HG03095 (cell line): Measurements from ENCODE around the gene EGFR.

Experiments used
- ATAC-seq: cut with Tn5 transposase; IDR thresholded peaks from one replicate; pipeline ENCODE4 v1.9.1; 2021; ENCODE audit warnings: moderate library complexity; ENCODE audit not compliant: unreplicated experiment

The EGFR gene

DNA sequence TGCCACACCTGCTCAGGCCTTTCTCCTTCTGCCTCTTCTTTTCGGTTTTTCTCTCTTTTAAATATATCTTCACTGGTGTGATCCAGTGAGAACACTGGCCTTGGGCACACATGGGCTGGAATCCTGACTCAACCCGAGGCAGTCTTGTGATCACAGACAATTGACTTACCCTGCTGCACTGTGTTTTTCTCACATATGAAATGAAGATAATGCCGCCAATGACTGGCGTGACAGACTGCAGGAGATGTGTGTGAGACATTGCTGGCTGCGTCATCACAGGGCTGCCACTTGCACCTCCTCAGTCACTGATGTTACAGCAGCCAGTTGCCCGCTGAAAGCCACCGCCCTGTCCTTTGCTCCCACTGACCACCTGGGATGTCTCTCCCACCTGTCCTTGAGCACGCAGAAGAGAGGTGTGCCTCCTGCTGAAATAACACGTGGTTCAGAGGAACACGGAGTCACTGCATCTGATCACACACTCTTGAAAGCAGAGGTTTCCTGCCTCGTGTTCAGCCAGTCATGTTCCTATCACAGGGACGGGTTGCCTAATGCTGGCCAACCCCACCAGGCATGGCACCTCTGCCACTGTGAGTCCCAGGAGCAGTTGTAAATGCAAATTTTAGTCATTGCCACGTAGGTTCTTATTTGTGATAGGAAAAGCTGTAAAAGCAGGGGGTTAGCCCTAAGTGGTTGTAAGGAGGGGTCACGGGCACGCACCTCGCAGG lies 221.8 kb downstream of the EGFR start:
- no peak for ATAC-seq

DNA sequence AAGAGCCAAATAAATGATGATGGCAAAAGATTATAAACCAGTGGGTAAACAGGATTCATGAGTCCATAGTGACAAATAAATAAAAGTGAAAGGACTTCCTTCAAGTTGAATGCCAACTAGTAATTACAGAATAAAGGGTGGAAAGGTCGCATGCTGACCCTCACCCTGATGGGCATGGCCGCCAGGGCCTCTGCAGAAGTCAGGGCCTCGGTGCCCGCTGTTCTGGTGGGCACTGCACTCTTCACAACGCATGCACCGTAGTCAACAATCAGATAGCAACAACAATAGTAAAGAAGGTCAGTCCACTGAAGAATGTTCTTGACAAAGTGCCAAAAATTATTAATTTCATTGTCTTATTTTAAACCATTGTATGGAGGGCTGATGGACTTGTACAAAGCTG lies 223.1 kb downstream of the EGFR start:
- ATAC-seq = no peak

DNA sequence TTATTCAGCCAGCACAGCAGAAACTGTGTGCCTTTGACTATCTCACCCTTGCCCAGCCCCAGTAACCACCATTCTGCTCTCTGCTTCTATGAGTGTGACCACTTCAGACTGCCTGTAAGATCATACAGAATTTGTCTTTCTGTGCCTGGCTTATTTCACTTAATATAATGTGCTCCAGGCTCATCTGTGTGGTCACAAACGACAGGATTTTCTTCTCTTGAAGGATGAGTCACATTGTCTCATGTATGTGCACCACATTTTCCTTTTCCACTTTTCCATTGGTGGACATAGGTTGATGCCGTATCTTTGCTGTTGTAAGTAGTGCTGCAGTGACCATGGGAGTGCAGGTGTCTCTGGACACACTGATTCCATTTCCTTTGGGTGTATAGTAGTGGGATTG lies 223.8 kb downstream of the EGFR start:
- ATAC-seq = no peak

DNA sequence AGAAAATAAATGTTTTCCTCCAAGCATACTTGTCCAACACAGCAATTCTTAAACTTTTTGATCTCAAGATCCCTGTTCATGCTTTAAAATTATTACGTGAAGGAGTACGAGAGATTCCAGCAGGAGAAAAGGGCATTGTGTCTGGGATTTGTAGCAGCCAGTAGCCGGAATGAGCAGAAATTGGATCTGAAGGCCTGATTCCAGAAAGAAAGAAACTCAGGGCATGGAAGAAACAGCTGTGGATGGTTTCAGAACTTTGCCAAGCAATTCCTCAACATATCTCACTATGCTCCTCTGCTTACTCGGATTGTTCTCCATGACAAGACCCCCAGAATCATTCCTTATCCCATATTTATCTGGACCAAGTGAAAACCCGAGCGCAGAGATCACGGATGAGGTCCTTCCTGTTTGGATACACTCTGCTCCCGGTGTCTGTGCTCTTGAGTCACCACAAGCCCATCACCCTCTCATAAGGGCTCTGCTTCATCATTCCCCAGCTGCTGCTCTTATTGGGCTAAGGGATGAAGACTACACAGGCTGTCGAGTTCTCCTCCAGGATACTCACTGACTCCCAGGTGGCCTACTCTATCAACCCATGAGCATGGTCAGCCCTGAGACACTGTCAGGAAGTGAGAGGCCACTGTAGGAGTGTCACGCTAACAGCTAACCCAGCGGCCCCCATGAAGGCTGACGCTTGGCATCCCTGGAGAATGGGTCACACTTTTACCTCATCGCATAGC lies 225.4 kb downstream of the EGFR start:
- ATAC-seq = no peak

DNA sequence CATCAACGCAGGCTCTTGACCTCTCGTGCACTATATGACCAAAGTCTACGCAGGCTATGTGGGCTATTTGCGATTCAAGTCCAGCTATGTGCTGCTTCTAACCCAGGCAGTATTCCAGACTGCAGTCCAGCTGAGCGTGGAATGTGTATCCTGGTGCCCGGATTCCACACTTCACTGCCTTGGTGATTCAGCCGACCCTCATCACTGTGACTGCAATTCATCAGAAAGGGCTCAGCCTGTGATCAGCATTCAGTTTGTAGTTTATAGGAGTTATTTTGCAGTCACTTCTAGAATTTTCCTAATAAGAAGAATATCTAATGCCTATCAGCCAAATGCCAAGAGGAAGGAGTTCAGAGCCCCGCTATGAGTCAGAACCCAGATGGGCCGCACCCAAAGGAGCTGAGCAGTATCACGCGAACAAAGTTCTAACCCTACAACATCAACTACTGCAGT lies 226.5 kb downstream of the EGFR start:
- no peak for ATAC-seq

DNA sequence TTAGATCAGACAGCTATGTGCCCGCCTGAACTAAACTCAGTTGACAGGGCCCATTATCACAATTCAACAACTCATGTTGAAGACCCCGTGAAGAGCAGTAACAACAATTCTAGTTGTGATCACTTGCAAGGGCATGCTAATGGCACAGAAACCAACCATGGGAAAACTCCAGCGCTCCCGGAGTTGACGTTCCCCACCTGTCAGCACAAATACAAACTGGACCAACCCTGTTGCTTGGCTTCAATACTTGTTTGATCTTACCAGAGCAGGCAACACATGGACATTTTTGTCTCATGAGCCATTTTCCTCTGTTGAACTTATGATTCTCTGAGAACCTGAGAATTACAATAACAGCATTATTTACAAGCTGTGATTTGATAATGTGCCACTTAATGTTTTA lies 227.4 kb downstream of the EGFR start:
- no peak for ATAC-seq

DNA sequence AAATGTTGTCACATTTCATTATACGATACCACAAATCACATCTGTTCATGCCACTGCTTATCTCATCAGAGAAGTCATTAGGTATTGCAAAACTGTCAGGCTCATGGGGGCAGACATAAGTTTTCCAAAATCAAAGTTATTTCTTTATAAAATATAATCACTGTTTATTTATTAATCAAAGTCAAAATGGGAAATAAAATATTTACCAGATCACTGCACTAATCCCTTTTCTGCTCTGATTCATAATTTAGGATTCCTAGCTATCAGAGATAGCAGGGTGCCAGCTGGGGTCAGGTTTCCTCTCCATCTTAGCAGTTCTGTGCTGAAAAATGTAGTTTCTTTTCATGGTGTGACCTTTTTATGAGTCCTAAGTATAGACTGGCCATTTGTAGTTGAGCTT lies 228.6 kb downstream of the EGFR start:
- ATAC-seq = no peak

DNA sequence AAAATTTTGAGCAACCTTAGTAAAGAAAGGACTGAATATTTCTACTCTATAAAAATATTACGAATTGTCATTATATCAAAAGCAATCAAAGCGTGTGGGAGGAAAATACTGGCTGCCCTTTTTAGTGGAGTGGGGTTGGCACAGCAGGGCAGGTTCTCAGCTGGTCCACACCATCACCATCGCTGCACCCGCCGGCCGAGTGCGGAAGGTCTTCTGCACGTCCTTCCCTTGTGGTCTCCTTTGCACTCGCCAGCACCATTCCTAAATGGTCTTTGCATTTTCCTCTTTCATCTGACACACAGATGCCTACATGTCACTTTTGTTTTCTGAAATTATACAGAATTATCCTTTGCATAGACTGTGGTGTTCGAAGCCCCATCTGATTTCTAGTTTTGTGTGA lies 229.7 kb downstream of the EGFR start:
- ATAC-seq = no peak

DNA sequence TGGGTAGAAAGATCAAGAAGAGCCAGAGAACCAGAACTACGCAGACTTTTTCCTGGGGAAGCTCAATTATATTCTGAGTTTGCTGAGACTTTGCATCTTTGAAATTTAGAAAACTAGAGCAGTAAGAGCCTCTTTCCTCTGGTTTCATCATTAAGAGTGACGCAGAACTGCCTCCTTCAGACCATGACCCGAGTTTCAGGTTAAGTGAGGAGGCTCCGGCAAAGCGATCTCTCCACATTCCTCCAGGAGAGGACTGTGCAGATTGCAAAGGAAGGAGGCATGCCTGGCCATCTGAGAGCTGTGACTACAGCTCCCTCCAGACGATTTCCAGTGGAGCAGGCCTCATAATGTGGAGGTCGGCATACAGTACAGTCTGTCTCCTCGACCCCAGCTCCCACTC lies 230.5 kb downstream of the EGFR start:
- no peak for ATAC-seq

DNA sequence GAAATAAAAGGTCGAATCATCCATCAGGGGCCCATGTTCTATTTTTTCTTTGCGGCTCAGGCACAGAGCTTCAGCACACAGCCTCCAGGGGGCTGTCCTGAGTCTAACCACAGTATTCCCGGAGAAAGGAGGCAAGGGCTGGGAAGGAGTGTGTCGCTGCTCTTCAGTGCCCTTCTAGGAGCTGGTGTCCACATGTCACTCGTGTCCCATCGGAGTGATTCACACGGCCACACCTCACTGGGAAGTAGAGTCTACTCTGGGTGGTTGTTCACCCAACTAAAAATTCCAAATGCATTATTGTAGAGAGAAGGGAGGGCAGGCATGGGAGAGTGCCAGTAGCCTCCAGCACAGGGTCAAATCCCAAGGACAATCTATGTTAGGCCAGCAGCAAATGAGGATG lies 231.5 kb downstream of the EGFR start:
- no peak for ATAC-seq

DNA sequence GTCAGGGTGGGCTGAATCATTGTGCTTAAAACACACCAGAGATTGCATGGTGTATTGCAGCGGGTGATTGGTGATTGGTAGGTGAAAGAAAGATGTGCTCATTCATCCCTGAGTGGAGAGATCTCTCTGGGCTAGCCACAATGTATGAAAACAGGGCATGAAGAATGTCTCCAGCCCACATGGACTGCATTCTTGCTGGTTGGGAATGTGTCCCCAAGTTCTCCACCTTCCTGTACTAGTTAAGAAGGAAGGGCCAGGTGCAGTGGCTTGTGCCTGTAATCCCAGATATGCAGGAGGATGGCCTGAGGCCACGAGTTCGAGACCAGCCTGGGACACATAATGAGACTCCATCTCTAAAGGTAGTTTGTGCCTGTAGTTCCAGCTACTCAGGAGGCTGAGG lies 232.5 kb downstream of the EGFR start:
- ATAC-seq = no peak

DNA sequence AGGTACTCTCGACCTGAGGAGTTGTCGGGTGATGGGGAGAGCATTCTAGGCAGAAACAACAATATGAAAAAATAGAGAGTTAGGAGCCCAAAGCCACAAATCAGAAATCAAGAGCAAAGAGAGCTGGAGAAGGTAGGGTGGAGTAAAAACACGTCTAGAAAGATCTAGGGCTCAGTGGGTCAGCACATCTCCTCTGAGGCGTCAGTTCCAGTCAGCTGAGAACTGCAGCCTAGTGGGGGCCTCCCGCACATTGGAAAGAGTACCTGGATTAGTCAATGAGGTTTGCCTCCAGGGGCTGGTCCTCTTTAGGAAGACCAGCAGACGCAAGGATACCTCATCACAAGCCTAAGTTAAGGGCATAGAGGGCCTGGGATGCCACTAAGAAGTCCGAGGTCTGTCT lies 233.1 kb downstream of the EGFR start:
- ATAC-seq = no peak

DNA sequence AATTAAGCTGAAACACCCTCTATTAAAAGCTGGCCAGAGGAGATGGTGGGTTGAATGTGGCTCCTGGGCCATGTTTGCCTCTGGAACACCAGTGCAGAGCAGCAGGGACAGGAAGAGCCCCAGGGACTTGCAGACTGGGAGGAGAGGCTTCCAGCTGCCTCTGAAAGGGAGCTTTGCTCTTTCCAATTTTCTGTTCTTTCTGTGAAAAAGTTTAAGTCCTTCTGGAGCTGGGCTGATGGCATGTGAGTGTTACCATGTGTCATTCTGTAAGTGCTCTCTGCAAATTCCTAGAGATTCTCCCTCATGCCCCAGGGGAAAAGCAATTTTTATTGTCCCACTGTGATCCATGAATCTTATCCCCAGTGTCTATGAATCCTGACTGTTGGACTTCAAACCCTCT lies 233.6 kb downstream of the EGFR start:
- ATAC-seq = no peak

DNA sequence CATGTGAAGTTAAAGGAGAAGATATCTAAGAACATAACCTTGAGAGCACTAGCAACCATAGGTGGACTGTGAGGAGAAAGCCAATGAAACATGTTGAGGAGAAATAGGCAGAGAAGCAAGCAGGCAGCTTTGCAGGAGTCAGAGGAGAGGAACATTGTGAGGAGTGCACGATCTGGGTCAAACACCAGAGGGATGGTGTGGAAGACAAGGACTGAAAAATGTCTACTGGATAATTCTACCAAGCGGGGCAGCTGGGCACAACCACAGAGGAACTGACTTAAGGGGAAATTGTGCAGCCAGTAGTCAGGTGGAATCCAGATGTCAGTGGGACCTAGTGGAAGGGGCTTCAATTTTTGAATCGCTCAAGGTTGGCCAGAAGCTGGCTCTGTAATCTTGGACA lies 234.4 kb downstream of the EGFR start:
- no peak for ATAC-seq

DNA sequence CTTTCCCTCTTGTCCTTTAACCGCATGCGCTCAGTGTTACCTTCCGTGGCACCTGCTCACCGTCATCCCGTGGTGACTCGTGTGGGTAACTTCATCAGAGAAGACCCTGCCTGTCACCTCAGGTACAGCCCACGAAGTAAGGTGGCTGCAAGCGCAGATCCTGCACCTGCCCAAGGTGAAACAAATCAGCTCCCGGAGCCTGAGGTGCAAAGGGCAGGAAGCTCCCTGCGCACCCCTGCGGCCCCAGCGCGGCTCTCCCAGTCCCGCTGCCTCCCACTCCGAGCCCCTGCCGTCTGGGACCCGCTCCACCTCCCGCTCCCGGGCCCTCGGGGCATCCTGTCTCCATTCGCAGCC lies 235.4 kb downstream of the EGFR start:
- no peak for ATAC-seq

DNA sequence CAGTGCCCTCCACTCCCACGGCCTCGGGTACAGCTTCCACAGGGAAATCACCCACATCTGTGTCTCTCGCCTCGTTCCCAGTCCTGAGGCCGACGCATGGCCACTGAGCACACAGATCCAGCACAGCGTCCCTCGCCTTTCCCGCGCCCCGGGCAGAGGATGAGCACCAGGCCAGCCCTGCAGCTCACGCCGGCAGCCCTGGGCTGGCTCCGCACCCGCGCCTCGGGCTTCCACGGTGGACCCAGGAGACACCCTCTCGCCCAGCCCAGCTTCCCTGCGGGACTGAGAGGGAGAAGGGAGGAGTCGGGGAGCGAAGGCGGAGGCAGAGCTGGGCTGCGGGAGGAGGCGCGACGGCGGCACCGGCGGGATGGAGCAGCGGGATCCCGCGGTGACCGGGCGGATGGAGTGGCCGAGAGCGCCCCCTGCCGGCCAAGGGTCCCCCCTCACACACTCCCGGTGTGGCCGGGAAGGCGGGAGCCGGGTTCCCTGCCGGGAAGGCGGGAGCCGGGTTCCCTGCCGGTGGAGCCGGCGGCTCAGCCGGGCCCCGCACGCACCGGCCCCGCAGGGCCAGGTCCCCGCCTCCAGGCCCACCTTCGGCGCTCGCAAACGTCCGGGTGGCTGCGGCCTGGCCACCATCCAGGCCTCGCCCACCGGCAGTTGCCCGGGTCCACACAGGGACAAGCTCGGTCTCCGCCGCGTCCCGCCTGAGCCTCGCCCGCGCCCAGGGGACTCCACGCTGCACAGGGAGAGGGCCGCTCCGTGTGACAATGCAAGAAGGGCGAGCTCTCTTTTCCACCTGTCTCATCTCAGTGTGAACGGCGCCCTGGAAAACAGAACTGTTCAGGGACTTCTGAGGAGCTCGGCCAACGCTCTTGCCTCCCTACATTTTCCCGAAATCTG lies 236.0 kb downstream of the EGFR start:
- peak; percentile 81 for ATAC-seq

DNA sequence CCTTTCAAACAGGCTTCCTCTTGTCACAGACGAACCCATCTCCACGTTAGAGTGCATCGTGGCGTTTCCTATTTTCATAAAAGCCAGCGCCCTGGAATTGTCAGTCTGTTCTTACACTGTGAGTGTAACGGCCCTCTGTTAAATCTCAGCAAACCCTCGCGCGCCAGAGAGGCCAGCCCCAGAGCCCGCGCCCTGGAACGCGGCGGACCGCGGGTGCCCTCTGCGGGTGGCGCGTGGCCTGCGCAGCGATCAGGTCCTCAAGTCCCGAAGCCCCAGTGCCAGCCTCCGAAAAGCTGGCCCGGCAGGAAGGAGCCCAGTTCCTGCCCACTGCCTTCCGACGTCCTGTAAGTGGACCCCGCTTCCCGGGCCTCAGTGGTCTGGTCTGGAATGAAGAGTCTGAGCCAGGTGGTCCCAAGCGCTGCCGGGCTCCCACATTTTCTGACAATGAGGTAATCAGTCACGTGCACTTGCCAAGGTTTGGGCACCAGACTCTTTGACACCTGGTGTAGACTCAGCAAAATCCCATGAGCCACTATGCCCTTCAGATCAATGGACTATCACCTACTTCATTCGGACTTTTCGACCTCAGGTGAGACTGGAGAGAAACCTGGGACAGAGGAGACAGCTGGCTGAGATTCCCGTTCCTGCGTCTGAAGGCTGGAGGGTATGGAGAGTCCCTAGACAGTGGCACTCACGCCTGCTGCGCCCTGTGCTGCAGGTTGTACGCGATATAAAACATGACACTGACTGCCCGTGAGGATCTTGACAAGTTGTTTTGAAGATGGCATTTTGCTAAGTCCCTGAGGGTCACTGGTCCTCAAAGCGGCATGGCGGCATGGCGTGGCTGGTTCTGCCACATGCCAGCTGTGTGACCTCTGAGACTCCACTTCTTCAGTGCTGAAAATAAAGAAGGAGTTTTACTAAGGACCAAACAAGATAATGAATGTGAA lies 237.0 kb downstream of the EGFR start:
- ATAC-seq = peak; percentile 79

DNA sequence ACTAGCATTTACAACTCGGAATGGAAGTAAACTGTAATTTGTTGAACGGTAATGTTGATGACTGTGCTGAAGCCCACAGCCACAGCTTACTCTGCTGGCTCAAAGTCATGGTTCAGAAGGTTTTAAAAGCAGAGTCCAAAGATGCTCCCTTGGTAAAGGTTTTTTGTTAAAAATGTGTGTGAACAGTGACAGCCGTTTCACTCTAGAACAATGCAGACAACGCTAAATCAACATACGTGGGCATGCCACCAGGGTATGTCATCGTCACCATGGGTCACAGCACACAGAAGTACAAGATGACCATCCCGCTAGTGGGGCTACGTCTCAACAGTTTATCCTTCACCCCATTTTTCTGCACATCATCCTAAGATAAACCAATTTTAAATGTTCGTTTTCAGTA lies 239.8 kb downstream of the EGFR start:
- ATAC-seq = no peak

DNA sequence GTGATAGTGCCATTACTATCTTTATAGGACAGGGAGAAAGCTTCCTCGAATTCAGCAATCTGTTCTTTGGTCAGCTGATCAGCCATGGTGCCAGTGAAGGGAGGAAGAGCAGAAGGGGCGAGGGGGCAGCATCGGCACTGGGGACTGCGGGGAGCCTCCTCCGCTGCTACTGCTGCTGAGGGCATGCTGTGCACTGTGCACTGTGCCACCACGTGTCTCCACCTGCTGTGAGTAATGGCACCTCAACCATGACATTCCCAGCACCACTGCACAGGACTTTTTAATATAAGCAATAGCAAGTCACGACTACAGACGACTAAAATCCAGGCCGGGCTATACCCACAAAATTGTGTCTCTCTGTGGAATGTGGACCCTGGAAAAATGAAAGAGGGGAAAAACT lies 241.4 kb downstream of the EGFR start:
- no peak for ATAC-seq

DNA sequence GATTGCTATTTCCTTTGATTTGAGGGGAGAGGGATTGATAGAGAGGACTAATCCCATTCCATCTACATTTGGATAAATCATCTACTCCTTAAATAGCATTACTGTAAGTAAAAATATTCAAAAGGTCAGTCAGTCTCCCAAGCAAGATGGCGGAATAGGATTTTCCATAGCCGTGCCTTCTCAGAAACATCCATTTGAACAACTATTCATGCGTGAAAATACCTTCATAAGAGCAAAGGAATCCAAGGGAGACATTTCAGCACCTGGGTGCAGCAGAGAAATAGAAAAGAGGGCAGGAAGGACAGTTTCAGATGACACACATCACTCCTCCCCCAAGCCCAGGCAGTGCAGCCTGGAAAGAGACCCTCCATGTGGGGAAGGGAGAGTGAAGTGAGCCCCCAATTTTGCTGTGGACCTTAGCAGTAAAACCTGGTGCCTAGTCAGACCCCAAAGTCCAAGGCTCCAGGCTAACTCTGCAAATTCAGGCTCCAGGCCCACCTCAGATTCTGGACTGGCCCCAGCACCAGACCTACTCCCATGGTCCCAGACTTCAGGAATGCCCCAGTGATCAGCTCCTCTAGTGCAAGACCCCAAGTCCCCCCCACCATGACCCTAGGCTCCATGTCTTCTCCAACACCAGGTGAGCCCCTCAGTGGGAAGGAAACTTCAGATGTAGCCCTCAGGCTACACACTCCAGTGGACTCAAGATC lies 242.0 kb downstream of the EGFR start:
- no peak for ATAC-seq
